Stimulated activated memory B cell treated with anti-CD40 and anti-IgM and Interleukin-4, amounts not matched to agents 10 μg/mL and 1 μg/mL and 100 μg/mL, for 72 hours (primary cell): ENCODE measurements around the gene PLA2G15.
A peak's percentile ranks its signal among the peaks of the same experiment; 100 is the strongest.

Source experiments
- ATAC-seq: fragments of 150-1000 bp; cut with Tn5 transposase; 2 replicates; pipeline ENCODE4 v1.10.0; 2021
- H3K27ac Mint-ChIP-seq: one replicate; pipeline ENCODE4 v1.8.0; 2022; ENCODE audit warnings: mild to moderate bottlenecking, mixed read lengths
- H3K27me3 Mint-ChIP-seq: one replicate; pipeline ENCODE4 v1.8.0; 2022; ENCODE audit warnings: mixed read lengths
- H3K36me3 Mint-ChIP-seq: one replicate; pipeline ENCODE4 v1.8.0; 2022; ENCODE audit warnings: mixed read lengths
- H3K4me1 Mint-ChIP-seq: one replicate; pipeline ENCODE4 v1.8.0; 2022; ENCODE audit warnings: mixed read lengths
- H3K4me3 Mint-ChIP-seq: one replicate; pipeline ENCODE4 v1.8.0; 2022; ENCODE audit warnings: mild to moderate bottlenecking, moderate library complexity, mixed read lengths
- H3K9me3 Mint-ChIP-seq: one replicate; pipeline ENCODE4 v1.8.0; 2022; ENCODE audit warnings: mixed read lengths

PLA2G15 gene

GRCh38 chr16:68244903-68245853 lies at the start of gene PLA2G15:
Gene PLA2G15 (plus strand): TSS chr16:68245373. CDS start chr16:68245427, 54 bp downstream.
- Mint-ChIP-seq H3K27me3 (no peaks in the 10 kb centered on the region), H3K4me3 (peak within 1 kb of the TSS; percentile 100), H3K4me1 (peaks cover 44% of the 10 kb centered on the region), H3K27ac (peak within 1 kb of the TSS; percentile 85), H3K36me3 (no peaks in the 10 kb centered on the region), H3K9me3 (no peaks in the 10 kb centered on the region)
- peak; percentile 97 for ATAC-seq

- H3K4me1 Mint-ChIP-seq = peaks cover 31% of the 10 kb centered on the region
- H3K27me3 Mint-ChIP-seq = no peaks in the 10 kb centered on the region
- no peak for ATAC-seq
- H3K9me3 Mint-ChIP-seq = no peaks in the 10 kb centered on the region
- H3K4me3 Mint-ChIP-seq = no peak overlapping the region
- H3K27ac Mint-ChIP-seq = no peak overlapping the region
- H3K36me3 Mint-ChIP-seq = peaks cover 19% of the 10 kb centered on the region
Observed at GRCh38 chr16:68197250-68197649, 47.9 kb upstream of the PLA2G15 start.

GRCh38 chr16:68200088-68200783 lies 44.9 kb upstream of the PLA2G15 start:
- Mint-ChIP-seq H3K4me1 (peaks cover 9% of the 10 kb centered on the region), H3K9me3 (no peaks in the 10 kb centered on the region), H3K36me3 (peaks cover 16% of the 10 kb centered on the region), H3K4me3 (no peak overlapping the region), H3K27me3 (no peaks in the 10 kb centered on the region), H3K27ac (peak overlapping the region; percentile 44)
- no peak for ATAC-seq

- Mint-ChIP-seq H3K27me3 (no peaks in the 10 kb centered on the region), H3K4me1 (peaks cover 9% of the 10 kb centered on the region)
- no peak for ATAC-seq
Observed at GRCh38 chr16:68202091-68202519, 43.1 kb upstream of the PLA2G15 start.

GRCh38 chr16:68206245-68206644 lies 38.9 kb upstream of the PLA2G15 start:
- no peak for ATAC-seq
- peaks cover 5% of the 10 kb centered on the region for H3K36me3 Mint-ChIP-seq
- no peaks in the 10 kb centered on the region for H3K4me1 Mint-ChIP-seq
- H3K4me3 Mint-ChIP-seq = no peak overlapping the region
- H3K27me3 Mint-ChIP-seq = no peaks in the 10 kb centered on the region
- H3K9me3 Mint-ChIP-seq = no peaks in the 10 kb centered on the region
- H3K27ac Mint-ChIP-seq = no peak overlapping the region

More at GRCh38 chr16:68202091-68202519, 43.1 kb upstream of the PLA2G15 start:
- Mint-ChIP-seq H3K36me3 (peaks cover 16% of the 10 kb centered on the region), H3K27ac (no peak overlapping the region), H3K9me3 (no peaks in the 10 kb centered on the region), H3K4me3 (no peak overlapping the region)

GRCh38 chr16:68214726-68215125 lies 30.4 kb upstream of the PLA2G15 start:
- Mint-ChIP-seq H3K4me3 (no peak overlapping the region), H3K27me3 (no peaks in the 10 kb centered on the region)

GRCh38 chr16:68215302-68215701 lies 29.9 kb upstream of the PLA2G15 start:
- H3K27ac Mint-ChIP-seq = peak overlapping the region; percentile 29
- H3K36me3 Mint-ChIP-seq = peaks cover 17% of the 10 kb centered on the region
- no peaks in the 10 kb centered on the region for H3K4me1 Mint-ChIP-seq

More at GRCh38 chr16:68214726-68215125, 30.4 kb upstream of the PLA2G15 start:
- H3K27ac Mint-ChIP-seq = peak overlapping the region; percentile 29
- H3K9me3 Mint-ChIP-seq = no peaks in the 10 kb centered on the region
- H3K4me1 Mint-ChIP-seq = no peaks in the 10 kb centered on the region
- H3K36me3 Mint-ChIP-seq = peaks cover 17% of the 10 kb centered on the region
- ATAC-seq = no peak

GRCh38 chr16:68216240-68216639 lies 28.9 kb upstream of the PLA2G15 start:
- no peaks in the 10 kb centered on the region for H3K4me1 Mint-ChIP-seq
- no peaks in the 10 kb centered on the region for H3K9me3 Mint-ChIP-seq
- H3K36me3 Mint-ChIP-seq = peaks cover 22% of the 10 kb centered on the region
- no peaks in the 10 kb centered on the region for H3K27me3 Mint-ChIP-seq
- no peak overlapping the region for H3K4me3 Mint-ChIP-seq
- no peak for ATAC-seq
- H3K27ac Mint-ChIP-seq = no peak overlapping the region

More at GRCh38 chr16:68215302-68215701, 29.9 kb upstream of the PLA2G15 start:
- H3K27me3 Mint-ChIP-seq = no peaks in the 10 kb centered on the region
- ATAC-seq = no peak
- no peaks in the 10 kb centered on the region for H3K9me3 Mint-ChIP-seq
- no peak overlapping the region for H3K4me3 Mint-ChIP-seq

GRCh38 chr16:68217506-68217905 lies 27.7 kb upstream of the PLA2G15 start:
- Mint-ChIP-seq H3K4me1 (no peaks in the 10 kb centered on the region), H3K4me3 (no peak overlapping the region), H3K27ac (no peak overlapping the region), H3K36me3 (peaks cover 29% of the 10 kb centered on the region), H3K27me3 (no peaks in the 10 kb centered on the region), H3K9me3 (no peaks in the 10 kb centered on the region)
- no peak for ATAC-seq

- no peaks in the 10 kb centered on the region for H3K4me1 Mint-ChIP-seq
- H3K4me3 Mint-ChIP-seq = no peak overlapping the region
- ATAC-seq = no peak
- no peaks in the 10 kb centered on the region for H3K27me3 Mint-ChIP-seq
- no peaks in the 10 kb centered on the region for H3K9me3 Mint-ChIP-seq
- no peak overlapping the region for H3K27ac Mint-ChIP-seq
- H3K36me3 Mint-ChIP-seq = peaks cover 29% of the 10 kb centered on the region
Observed at GRCh38 chr16:68219725-68220351, 25.3 kb upstream of the PLA2G15 start.

- Mint-ChIP-seq H3K4me1 (peaks cover 14% of the 10 kb centered on the region), H3K4me3 (no peak overlapping the region), H3K36me3 (peaks cover 12% of the 10 kb centered on the region), H3K9me3 (no peaks in the 10 kb centered on the region), H3K27ac (peak overlapping the region; percentile 37), H3K27me3 (no peaks in the 10 kb centered on the region)
- ATAC-seq = no peak
Observed at GRCh38 chr16:68223072-68223471, 22.1 kb upstream of the PLA2G15 start.

- no peak for ATAC-seq
Observed at GRCh38 chr16:68226116-68226515, 19.1 kb upstream of the PLA2G15 start.

GRCh38 chr16:68227183-68227793 lies 17.9 kb upstream of the PLA2G15 start:
- peak; percentile 85 for ATAC-seq
- no peaks in the 10 kb centered on the region for H3K9me3 Mint-ChIP-seq
- H3K4me1 Mint-ChIP-seq = peaks cover 17% of the 10 kb centered on the region
- no peaks in the 10 kb centered on the region for H3K27me3 Mint-ChIP-seq
- H3K27ac Mint-ChIP-seq = peak overlapping the region; percentile 83
- no peaks in the 10 kb centered on the region for H3K36me3 Mint-ChIP-seq
- H3K4me3 Mint-ChIP-seq = no peak overlapping the region

More at GRCh38 chr16:68226116-68226515, 19.1 kb upstream of the PLA2G15 start:
- Mint-ChIP-seq H3K27me3 (no peaks in the 10 kb centered on the region), H3K27ac (peak overlapping the region; percentile 83), H3K4me3 (no peak overlapping the region), H3K9me3 (no peaks in the 10 kb centered on the region), H3K4me1 (peaks cover 17% of the 10 kb centered on the region), H3K36me3 (peaks cover 8% of the 10 kb centered on the region)

GRCh38 chr16:68227850-68228553 lies 17.2 kb upstream of the PLA2G15 start:
- no peak for ATAC-seq
- no peak overlapping the region for H3K4me3 Mint-ChIP-seq
- H3K36me3 Mint-ChIP-seq = no peaks in the 10 kb centered on the region
- H3K27ac Mint-ChIP-seq = peak overlapping the region; percentile 83
- H3K4me1 Mint-ChIP-seq = peaks cover 24% of the 10 kb centered on the region
- H3K27me3 Mint-ChIP-seq = no peaks in the 10 kb centered on the region
- H3K9me3 Mint-ChIP-seq = no peaks in the 10 kb centered on the region
